ENCODE data around the gene GNAS-AS1.
A peak's percentile ranks its signal among the peaks of the same experiment; 100 is the strongest.

The GNAS-AS1 gene

DNA sequence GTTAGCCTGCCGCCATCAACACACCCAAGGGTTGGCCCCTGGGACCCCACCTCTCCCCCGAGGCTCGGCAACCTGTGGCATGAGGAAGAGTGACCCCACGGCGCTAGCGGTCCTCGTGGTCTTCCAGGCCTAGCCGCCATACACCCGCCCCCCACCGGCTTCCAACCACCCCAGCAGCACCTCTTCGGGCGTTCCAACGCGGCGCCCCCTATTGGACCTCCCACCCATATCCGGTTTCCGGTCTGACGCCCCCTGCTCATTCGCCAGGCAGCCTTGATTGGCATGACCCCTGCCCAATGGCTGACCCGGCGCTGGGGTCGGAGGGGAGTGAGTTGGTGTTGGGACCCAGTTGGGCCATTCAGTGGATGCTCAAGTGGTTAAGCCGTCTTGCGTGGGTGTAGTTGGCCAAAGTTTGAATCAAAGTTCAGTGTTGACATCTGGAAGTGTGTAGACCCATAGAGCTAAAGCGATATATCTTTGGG, at the start of gene GNAS-AS1:
GNAS-AS1 (minus strand) TSS at position 210 of the 482 bp plus-strand sequence.
- no peak for DNase-seq

GRCh38 chr20:58900397-58900796, 49.7 kb upstream of the GNAS-AS1 start:
- DNase-seq, result no peak

GRCh38 chr20:58899512-58899911, 48.8 kb upstream of the GNAS-AS1 start:
- DNase-seq, result no peak

DNA sequence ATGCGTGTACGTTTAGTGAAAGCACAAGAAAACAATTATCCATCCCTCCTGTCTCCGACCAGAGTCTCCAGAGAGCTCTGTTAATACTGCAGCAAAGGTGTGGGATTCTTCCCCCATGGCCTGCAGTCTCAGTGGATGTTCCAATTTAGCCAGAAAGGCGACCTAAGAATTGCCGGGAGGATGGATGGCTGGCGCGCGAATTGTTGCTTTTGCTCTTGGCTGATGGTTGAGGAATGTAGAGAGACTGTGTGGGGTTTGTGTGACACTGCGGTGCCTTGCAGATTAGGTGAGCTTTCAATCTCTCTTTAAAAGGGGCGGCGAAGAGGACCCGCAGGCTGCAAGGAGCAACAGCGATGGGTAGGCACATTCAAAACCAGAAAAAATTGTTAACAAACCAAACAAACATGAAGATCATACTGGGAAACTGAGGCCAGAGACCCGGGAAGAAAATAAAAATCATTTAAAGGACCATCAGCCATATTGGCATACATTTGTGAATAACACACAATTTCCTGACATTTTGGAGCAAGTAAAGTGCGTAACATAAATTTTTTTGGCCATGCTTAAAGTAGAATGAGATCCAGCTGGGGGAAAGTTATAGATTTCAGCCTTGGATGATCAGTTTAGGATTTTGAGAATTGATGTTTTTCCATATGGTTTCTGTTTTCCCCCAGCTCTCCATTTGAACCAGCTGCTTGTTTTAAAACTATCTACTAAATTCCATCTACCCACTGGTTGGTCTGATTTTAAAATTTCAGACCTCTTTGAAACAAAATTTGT, 48.1 kb upstream of the GNAS-AS1 start:
- DNase-seq, result no peak

DNA sequence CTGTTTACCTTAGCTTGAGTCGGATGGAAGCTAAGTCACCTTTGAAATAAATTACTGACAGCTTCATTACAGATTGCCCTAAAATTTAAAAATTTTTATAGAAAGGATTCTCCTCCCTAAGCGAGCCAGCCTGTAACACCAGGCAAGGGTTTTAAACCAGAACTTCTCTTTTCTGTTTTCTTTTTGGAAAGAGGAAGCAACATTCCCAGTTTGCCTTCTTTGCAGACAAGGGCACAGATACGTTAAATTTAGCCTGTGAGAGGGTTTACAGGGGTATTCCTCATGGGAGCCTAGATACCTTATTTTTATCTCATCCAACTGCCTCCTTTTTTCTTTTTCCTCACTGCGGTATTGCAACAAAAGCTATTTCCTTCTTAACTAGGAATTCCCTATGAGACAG, 46.8 kb upstream of the GNAS-AS1 start:
- peak; percentile 46 for DNase-seq

- no peak for DNase-seq
Observed at GRCh38 chr20:58896820-58897219, 46.1 kb upstream of the GNAS-AS1 start.

- no peak for DNase-seq
Observed at GRCh38 chr20:58895448-58896180, 44.9 kb upstream of the GNAS-AS1 start.

DNA sequence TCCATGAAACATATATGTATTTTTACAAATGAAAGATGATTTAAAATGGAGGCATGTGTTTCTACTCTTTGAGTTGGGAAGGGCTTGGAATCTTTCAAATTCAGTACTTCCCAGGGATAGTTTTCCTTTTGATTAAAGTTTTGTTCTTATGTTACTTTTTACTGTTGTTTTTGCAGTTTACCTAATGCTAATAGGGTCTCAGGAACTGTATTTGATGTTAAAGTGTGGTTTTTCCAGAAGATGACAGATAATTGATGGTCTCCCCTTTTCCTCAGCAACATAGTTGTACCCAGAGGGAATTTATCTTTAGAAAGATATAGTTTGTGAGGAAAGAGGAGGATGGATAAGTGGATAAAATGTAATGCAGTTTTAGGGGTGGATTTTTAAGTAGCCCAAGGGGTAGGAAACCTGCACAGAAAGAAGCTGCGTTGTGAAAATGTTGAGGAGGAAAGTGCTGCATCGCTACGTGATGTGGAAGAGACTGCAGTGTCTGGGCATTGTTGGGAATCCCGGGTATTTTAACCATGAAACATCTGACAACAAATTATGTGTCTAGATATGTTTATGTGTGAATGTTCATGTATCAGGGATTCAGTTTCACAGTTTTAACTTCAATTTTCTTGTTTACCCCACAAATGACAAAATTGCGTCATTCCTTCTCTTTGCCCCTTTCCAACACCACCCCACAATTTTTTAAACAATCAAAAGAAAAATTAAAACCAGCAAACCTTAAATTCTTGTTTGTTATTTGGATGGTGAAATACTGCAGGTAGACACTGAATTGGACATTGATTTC, 44.1 kb upstream of the GNAS-AS1 start:
- DNase-seq, result no peak

DNA sequence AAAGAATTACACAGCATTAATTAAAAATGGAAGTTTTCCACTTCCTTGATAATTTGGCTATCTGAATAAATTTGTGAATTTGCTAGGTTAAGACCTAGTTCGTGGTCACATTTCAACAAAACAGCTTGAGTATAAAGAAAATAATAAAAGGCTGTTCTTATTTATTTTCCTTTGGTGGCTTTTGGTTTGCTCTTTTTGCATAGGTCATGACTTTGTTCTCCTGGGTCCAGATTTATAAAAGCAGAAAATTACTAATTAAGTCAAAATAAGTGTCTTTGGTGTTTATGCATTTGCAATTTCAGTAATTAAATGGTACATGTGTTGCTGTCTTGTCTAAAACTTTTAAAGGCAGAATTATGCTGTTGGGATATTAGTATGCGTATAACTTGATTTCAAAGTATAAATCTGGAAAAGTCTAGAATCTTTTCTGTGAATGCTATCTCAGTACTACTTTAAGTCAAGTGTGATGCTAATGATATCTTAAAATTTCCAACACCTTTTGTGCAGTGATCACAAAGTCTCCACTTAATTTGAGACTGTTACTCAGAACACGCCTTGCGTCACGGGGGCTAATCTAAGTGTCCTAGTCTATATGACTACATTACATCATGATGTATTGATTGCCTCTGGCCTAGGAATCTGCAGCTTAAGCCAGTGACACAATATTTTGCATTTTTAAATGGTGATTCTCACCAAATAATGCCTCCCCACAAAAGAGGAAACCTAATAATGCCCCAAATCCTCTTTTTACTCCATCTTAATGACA, 42.8 kb upstream of the GNAS-AS1 start:
- DNase-seq, result peak; percentile 29

- no peak for DNase-seq
Observed at GRCh38 chr20:58892932-58893224, 42.2 kb upstream of the GNAS-AS1 start.

DNA sequence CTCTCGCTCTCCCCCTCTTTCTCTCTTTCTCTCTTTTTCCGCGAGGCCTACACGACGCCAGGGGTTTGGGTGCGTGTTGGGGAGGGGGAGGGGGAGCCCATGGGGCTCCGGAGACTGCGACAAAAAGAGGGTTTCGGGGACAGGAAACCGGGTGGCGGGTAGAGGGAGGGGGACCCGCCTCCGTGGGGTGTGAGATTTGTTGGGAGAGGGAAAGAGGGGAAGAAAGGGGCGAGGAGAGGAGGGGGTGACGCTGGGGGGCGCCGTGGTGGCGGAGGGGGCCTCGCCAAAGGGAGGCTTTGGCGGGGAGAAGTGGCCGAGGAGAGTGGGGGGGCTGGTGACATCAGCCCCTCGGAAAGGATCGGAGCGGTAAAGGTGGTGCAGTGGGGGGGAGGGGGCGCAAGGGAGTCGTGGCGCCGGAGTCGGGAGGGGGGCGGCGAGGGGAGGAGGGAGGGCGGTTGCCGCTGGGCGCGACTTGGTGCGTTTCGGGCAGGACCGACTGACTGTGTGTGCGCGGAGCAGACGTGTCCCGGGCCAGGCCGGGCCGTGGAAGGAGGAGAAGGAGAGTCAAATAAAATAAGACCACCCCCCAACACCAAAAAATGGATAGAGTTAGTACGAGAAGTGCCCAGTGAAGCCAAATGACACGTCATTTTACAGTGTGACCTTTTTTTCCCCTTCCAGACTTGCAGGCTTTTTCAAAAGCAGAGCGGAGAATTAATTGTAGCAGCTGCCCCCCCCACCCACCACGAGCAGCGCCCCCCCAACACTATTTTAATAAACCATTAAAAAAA, 41.6 kb upstream of the GNAS-AS1 start:
- DNase-seq, result peak; percentile 34

GRCh38 chr20:58891718-58892140, 41.0 kb upstream of the GNAS-AS1 start:
- no peak for DNase-seq

DNA sequence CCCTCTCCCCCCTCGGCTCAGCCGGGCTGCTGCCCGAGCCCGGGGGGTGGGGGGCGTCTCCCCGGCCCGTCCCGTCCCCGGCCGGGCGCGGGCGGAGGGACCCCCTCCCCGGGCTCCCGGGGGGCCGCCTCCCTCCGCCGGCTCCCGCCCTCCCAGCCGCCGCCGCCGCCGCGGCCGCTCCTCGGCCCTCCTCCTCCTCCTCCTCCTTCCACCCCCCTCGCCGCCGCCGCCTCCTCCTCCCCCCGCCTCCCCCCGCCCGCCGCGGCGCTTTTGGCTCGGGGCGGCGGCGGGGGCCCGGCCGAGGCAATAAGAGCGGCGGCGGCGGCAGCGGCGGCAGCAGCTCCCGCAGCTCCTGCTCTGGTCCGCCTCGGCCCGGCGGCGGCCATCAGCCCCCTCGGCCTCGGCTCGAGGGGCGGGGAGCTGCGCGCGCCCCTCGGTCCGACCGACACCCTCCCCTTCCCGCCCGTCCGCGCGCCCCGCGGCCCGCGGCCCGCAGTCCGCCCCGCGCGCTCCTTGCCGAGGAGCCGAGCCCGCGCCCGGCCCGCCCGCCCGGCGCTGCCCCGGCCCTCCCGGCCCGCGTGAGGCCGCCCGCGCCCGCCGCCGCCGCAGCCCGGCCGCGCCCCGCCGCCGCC, 40.5 kb upstream of the GNAS-AS1 start:
- DNase-seq, result peak; percentile 66

DNA sequence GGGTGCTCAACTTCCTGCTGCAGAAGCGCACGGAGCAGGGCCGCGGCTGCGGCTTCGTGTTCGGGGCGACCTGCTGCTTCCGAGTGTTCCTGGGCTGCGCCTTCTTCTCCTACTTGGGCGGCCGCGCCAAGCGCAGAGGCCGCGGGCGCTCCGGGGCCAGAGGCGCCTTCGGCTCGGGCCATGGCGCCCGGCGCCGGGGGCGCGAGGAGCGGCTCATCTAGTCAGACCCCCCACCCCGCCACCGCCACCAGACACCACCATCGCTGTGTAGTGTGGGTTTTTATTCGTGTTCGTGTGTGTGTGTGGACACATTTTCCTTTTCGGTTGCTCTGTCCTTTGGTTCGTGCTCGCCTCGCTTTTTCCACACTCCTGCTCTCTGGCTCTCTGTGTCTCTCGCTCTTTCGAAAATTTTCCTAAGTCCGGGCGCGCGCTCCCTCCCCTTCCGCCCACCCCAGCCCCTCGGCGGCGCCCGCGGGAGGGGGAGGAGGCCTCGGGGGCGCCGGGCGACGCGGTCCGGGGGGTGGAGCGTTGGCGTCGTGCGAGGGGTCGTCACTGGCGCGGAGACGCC, 39.9 kb upstream of the GNAS-AS1 start:
- peak; percentile 51 for DNase-seq

GRCh38 chr20:58889798-58890517, 39.3 kb upstream of the GNAS-AS1 start:
- DNase-seq, result no peak

GRCh38 chr20:58889334-58889760, 38.6 kb upstream of the GNAS-AS1 start:
- DNase-seq, result no peak

DNA sequence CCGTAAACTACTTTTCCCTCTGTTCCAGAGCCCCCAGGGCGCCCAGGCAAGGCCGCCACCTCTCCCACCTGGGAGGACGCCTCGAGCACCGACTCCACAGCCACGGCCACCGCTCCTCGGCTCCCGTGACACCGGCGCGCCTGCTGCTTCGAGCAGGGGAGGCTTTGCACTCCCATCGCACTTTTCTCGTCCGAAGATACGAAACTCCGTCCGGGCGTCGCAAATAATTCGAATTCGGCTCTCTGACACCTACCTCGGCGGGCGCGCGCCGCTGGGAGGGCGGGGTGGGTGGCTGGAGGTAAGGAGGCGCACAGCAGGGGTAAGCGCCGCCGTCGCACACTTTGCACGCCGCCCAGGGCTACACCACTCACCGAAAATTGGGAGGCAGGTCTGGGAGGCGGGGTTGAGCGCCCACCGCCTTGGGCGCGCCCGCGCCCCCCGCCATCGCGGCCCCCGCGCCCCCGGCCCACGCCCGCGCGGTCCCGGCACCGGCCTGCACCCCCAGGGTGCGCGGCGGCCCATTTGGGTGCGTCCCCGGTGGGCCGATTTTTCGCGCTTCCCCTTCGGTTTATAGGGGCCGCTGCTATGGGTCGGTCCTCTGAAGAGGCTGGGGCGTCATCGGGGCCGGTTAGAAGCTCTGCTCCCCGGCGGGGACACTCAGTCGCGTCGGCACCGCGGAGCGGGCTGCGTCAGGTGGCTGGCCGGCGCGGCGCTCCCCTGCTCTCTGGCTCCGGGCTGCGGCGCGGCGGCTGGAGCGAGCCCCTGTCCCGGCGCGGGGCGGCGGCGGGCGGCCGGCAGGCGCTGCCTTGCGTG, 38.0 kb upstream of the GNAS-AS1 start:
- peak; percentile 79 for DNase-seq

DNA sequence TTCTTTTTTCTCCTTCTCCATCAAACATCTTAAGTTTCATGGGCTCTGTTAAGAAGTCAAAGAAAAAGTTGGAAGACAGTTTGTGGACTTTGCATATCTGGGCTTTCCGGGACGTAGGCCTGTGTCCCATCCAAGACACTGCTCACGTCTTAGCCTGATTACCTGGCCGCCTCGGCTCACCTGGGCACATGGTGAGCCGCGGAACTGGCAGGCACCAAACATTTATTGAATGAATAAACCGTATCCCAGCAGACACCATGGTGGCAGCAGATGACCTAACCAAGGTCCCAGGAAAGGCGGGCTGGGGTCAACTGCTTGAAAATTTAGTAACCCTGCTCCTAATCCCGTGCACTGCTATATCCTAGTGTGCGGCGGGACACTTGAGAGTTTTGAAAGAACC, 37.4 kb upstream of the GNAS-AS1 start:
- no peak for DNase-seq

GRCh38 chr20:58886546-58886945, 35.8 kb upstream of the GNAS-AS1 start:
- DNase-seq, result no peak

Measured in suppressor macrophage treated with lipopolysaccharide for 4 hours (primary cell).